ENCODE data around the gene MRPS14.

Gene MRPS14

DNA sequence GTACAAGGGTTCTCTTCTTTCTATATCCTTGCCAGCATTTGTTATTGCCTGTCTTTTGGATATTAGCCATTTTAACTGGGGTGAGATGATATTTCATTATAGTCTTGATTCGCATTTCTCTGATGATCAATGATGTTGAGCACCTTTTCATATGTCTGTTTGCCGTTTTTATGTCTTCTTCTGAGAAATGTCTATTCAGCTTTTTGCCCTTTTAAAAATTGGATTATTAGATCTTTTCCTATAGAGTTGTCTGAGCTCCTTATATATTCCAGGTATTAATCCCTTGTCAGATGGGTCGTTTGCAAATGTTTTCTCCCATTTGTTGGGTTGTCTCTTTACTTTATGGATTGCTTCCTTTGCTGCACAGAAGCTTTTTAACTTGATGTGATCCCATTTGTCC lies 19.4 kb upstream of the MRPS14 start:
- Histone ChIP-seq H3K79me2 (ENCODE audit: insufficient read depth, low read depth) (no peaks in the 10 kb centered on the region), H3K4me1 (ENCODE audit: low read depth, poor library complexity, severe bottlenecking) (no peaks in the 10 kb centered on the region), H2AFZ (ENCODE audit: low read depth) (no peak overlapping the region), H3K36me3 (ENCODE audit: insufficient read depth) (no peaks in the 10 kb centered on the region), H3K27me3 (ENCODE audit: insufficient read depth, low read depth) (no peaks in the 10 kb centered on the region), H4K20me1 (ENCODE audit: insufficient read depth) (no peaks in the 10 kb centered on the region), H3K4me3 (IDR thresholded peaks at IDR 0.05; ENCODE audit: insufficient read depth, low read depth, low read length) (no peak overlapping the region), H3K4me2 (no peak overlapping the region), H3K9ac (no peak overlapping the region), H3K27ac (no peak overlapping the region)
- TF ChIP-seq, protein P1, sequence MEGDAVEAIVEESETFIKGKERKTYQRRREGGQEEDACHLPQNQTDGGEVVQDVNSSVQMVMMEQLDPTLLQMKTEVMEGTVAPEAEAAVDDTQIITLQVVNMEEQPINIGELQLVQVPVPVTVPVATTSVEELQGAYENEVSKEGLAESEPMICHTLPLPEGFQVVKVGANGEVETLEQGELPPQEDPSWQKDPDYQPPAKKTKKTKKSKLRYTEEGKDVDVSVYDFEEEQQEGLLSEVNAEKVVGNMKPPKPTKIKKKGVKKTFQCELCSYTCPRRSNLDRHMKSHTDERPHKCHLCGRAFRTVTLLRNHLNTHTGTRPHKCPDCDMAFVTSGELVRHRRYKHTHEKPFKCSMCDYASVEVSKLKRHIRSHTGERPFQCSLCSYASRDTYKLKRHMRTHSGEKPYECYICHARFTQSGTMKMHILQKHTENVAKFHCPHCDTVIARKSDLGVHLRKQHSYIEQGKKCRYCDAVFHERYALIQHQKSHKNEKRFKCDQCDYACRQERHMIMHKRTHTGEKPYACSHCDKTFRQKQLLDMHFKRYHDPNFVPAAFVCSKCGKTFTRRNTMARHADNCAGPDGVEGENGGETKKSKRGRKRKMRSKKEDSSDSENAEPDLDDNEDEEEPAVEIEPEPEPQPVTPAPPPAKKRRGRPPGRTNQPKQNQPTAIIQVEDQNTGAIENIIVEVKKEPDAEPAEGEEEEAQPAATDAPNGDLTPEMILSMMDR (conservative IDR thresholded peaks at IDR 0.05; ENCODE audit: low read depth, low read length): no peak

DNA sequence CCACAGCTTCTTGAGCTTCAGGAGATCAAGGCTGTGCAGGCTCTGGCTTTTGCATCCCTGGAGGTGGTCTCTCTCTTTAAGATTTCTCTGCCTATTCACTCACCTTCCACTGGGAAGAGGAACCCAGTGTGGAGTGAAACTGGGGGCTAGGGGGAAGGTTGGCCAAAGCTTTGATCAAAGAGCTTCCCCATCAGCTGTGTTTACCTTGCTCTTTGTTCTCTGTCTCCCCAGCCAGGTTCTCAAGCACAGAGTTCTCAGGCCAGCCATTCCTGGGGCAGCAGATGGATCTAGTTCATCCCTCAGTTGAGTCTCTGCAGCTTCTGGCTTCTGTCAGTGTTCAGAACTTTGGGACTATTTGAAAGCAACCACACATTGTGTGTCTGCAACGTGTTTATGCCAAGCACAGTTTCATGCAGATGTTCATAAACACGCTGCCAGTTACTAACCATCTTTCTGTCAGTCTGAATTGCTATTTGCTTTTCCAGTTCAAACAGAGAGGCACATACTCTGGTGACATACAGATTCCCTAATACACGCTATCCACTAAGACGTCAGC lies 17.2 kb upstream of the MRPS14 start:
- Histone ChIP-seq H3K36me3 (ENCODE audit: insufficient read depth) (no peaks in the 10 kb centered on the region), H3K79me2 (ENCODE audit: insufficient read depth, low read depth) (no peaks in the 10 kb centered on the region), H2AFZ (ENCODE audit: low read depth) (no peak overlapping the region), H3K4me1 (ENCODE audit: low read depth, poor library complexity, severe bottlenecking) (no peaks in the 10 kb centered on the region), H3K9ac (no peak overlapping the region), H3K27me3 (ENCODE audit: insufficient read depth, low read depth) (no peaks in the 10 kb centered on the region), H3K4me3 (IDR thresholded peaks at IDR 0.05; ENCODE audit: insufficient read depth, low read depth, low read length) (no peak overlapping the region), H3K27ac (no peak overlapping the region), H4K20me1 (ENCODE audit: insufficient read depth) (no peaks in the 10 kb centered on the region), H3K4me2 (no peak overlapping the region)
- TF ChIP-seq, protein P1 (conservative IDR thresholded peaks at IDR 0.05; ENCODE audit: low read depth, low read length): no peak

DNA sequence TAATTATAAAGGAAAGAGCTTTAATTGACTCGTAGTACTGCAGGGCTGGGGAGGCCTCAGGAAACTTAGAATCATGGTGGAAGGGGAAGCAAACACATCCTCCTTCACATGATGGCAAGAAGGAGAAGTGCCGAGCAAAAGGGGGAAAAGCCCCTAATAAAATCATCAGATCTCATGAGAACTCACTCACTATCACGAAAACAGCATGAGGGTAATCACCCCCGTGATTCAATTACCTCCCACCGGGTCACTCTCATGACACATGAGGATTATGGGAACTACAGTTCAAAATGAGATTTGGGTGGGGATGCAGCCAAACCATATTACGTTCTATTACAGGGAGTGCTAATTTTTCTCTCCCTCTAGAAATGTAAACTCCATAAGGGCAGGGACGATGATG lies 14.2 kb upstream of the MRPS14 start:
- Histone ChIP-seq H3K36me3 (ENCODE audit: insufficient read depth) (no peaks in the 10 kb centered on the region), H3K27ac (no peak overlapping the region), H3K27me3 (ENCODE audit: insufficient read depth, low read depth) (no peaks in the 10 kb centered on the region)

DNA sequence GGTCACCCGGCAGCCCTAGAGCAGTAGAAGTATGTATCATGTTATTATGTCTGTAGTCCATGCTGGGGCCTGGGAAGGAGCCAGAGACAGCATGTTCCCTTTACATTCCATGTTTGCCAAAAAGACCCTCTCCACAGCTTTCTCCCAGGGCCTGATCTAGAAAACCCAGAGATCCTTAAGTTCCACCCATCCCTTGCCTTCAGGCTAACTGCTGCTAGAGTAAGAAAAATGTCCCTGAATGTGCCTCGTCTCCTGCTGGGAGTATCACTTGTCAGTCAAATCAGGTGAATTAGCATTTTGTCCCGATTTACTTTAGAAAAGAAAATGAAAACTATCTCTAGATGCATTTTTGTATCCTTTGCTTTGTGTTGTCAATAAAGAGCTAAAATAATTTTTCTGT lies 13.3 kb upstream of the MRPS14 start:
- H3K27ac ChIP-seq: no peak overlapping the region
- H3K4me3 ChIP-seq (IDR thresholded peaks at IDR 0.05; ENCODE audit: insufficient read depth, low read depth, low read length): no peak overlapping the region
- H3K36me3 ChIP-seq (ENCODE audit: insufficient read depth): no peaks in the 10 kb centered on the region
- TF ChIP-seq, protein P1 (conservative IDR thresholded peaks at IDR 0.05; ENCODE audit: low read depth, low read length): no peak
- H3K27me3 ChIP-seq (ENCODE audit: insufficient read depth, low read depth): no peaks in the 10 kb centered on the region
- no peaks in the 10 kb centered on the region for H3K4me1 ChIP-seq (ENCODE audit: low read depth, poor library complexity, severe bottlenecking)
- no peaks in the 10 kb centered on the region for H4K20me1 ChIP-seq (ENCODE audit: insufficient read depth)
- no peaks in the 10 kb centered on the region for H3K79me2 ChIP-seq (ENCODE audit: insufficient read depth, low read depth)
- H3K4me2 ChIP-seq: no peak overlapping the region
- no peak overlapping the region for H2AFZ ChIP-seq (ENCODE audit: low read depth)
- no peak overlapping the region for H3K9ac ChIP-seq

More for the DNA sequence above, 14.2 kb upstream of the MRPS14 start:
- Histone ChIP-seq H3K4me3 (IDR thresholded peaks at IDR 0.05; ENCODE audit: insufficient read depth, low read depth, low read length) (no peak overlapping the region), H3K79me2 (ENCODE audit: insufficient read depth, low read depth) (no peaks in the 10 kb centered on the region), H3K9ac (no peak overlapping the region), H3K4me1 (ENCODE audit: low read depth, poor library complexity, severe bottlenecking) (no peaks in the 10 kb centered on the region), H3K4me2 (no peak overlapping the region), H2AFZ (ENCODE audit: low read depth) (no peak overlapping the region), H4K20me1 (ENCODE audit: insufficient read depth) (no peaks in the 10 kb centered on the region)
- TF ChIP-seq, protein P1 (conservative IDR thresholded peaks at IDR 0.05; ENCODE audit: low read depth, low read length): no peak
